Activated B cell treated with CpG ODN at 0.5 μM for 24 hours (primary cell): ENCODE data around the gene DOK7. TPM values are rescaled to one million over a fixed set of nuclear protein-coding genes. Genes with fewer than 3 reads are reported as not detected.

Experiments used
- ATAC-seq: fragments of 200-7000 bp; cut with Tn5 transposase; one replicate; pipeline ENCODE4 v1.10.0; 2021; ENCODE audit warnings: low read depth, mild to moderate bottlenecking, moderate library complexity
- CTCF ChIA-PET: fragments of 350-600 bp; sonication (Branson Sonifier 250); formaldehyde crosslinking; loops from one replicate; lab custom pipeline; 2021; ENCODE audit warnings: antibody characterized with exemption; lab: Charles Lee
- POLR2A ChIA-PET: fragments of 350-600 bp; sonication (Branson Sonifier 250); formaldehyde crosslinking; loops from one replicate; lab custom pipeline; 2021; ENCODE audit warnings: antibody characterized with exemption; lab: Charles Lee
- DNase-seq: peaks from one replicate; pipeline ENCODE4 v3.0.0; 2022
- H3K27ac Mint-ChIP-seq: one replicate; pipeline ENCODE4 v1.8.0; 2020; ENCODE audit warnings: mixed read lengths
- H3K27me3 Mint-ChIP-seq: one replicate; pipeline ENCODE4 v1.8.0; 2021; ENCODE audit warnings: mixed read lengths
- H3K36me3 Mint-ChIP-seq: one replicate; pipeline ENCODE4 v1.8.0; 2021; ENCODE audit warnings: low read depth, mixed read lengths
- H3K4me1 Mint-ChIP-seq: one replicate; pipeline ENCODE4 v1.8.0; 2021; ENCODE audit warnings: mixed read lengths
- H3K4me3 Mint-ChIP-seq: one replicate; pipeline ENCODE4 v1.8.0; 2020; ENCODE audit warnings: mild to moderate bottlenecking, mixed read lengths
- H3K9me3 Mint-ChIP-seq: one replicate; pipeline ENCODE4 v1.8.0; 2020; ENCODE audit warnings: mixed read lengths
- CTCF ChIP-seq: fragments of 200-600 bp; IDR thresholded peaks from one replicate; pipeline ENCODE4 v1.8.0; 2022; ENCODE audit warnings: antibody characterized with exemption, mild to moderate bottlenecking
- intact Hi-C: fragments of 100-400 bp; cut with micrococcal nuclease; formaldehyde crosslinking; loops from one replicate; pipeline ENCODE4 v1.15.1; 2024
- total RNA-seq: library from RNA; stranded (reverse); gene quantifications from 2 replicates; pipeline ENCODE4 v1.2.3, GENCODE V29; 2022

DOK7 gene
- total RNA-seq, 1 donor from 2014 or later = 2.7 TPM

DNA sequence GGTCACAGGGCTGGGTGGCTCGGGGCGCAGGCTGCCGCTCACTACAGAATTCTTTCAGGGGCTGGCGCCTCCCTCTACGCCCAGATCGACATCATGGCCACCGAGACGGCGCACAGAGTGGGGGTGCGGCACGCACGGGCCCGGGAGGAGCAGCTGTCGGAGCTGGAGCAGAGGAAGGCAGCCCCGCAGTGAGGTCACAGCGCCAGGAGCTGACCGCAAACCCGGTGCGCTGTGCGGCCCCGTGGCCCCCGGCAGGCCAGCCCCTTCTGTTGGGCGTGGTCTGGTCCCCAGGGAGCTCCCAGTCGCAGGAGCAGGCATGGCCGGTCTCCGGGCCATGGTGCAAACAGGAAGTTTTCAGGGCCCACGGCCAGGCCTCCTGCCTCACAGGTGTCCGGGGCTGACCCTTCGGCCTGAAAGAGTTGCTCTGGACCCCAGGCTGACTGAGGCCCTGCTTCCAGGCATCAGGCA, 37.6 kb downstream of the DOK7 start:
- intact Hi-C loops = no loop called here
- no peak for ATAC-seq
- Mint-ChIP-seq H3K4me1 (no peaks in the 10 kb centered on the region), H3K27me3 (no peaks in the 10 kb centered on the region), H3K36me3 (peaks cover 29% of the 10 kb centered on the region), H3K4me3 (no peak overlapping the region), H3K9me3 (no peaks in the 10 kb centered on the region), H3K27ac (no peak overlapping the region)
- POLR2A ChIA-PET = no interaction called here
- CTCF ChIA-PET = no interaction called here
- no peak for TF ChIP-seq CTCF
- DNase-seq = no peak

DNA sequence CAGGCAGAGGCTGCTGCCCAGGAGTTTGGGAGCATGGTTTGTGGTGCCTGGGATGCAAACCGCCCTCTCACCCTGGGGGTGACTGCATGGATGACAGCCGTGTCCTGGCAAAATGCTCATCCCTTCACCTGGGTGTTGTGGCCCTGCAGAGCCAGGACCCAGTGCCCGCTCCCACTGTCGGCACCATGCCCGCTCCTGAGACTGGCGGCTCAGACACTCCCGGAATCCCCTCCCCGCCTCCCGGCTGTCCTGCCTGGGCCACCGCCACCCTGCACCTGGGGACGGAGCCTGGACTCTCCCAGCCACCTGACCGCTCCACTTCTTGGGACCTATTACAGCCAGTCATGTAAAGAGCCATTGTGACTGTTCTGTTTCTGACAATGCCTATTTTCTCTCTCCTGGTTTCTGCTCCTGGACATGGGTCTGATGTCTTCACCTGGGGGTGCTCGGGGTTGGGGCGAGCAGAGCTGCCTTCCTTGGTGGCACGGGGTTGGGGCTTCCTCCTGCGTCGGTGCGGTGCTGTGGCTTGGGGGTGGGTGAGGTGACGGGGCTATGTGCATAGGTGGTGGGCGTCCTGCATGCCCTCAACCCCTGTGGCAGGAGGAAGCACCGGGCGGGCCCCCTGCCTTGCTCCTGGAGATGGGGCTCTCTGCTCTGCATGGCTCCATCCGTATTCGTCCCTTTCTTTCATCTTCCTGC, 38.2 kb downstream of the DOK7 start:
- TF ChIP-seq CTCF = no peak
- no peak for DNase-seq
- Mint-ChIP-seq H3K27me3 (no peaks in the 10 kb centered on the region), H3K4me1 (no peaks in the 10 kb centered on the region), H3K27ac (no peak overlapping the region), H3K36me3 (peaks cover 33% of the 10 kb centered on the region), H3K9me3 (no peaks in the 10 kb centered on the region), H3K4me3 (no peak overlapping the region)
- CTCF ChIA-PET = no interaction called here
- POLR2A ChIA-PET = no interaction called here
- intact Hi-C loops = no loop called here
- ATAC-seq = no peak

DNA sequence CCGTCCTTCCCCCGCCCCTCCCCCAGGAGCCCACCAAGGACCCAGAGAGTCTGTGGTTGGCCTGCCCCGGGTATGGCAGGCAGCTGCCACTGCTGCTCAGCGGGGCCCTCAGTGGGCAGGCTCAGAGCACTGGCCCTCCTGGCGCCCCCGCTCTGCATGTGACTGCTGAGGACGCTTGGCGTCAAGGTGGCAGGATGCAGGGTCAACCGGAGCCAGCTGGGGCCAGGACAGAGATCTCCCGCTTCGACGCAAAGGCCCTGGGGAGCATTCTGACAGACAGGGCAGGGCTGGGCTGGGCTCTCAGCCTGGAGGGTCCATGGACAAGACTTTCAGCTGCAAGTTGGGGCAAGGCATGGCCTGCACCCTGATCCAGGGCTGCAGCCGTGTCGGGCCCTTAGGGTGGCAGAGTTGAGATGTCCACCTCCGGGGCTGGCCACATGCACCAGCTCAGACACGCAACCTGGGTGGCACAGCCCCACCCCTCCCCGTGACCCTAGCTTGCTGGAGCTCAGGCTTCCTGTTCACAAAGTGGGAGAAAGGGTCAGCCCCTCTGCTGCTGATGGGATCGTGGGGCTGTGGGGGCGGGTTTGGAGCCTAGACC, 38.8 kb downstream of the DOK7 start:
- no peaks in the 10 kb centered on the region for H3K27me3 Mint-ChIP-seq
- CTCF ChIA-PET = no interaction called here
- intact Hi-C loops = no loop called here
- H3K36me3 Mint-ChIP-seq = peaks cover 38% of the 10 kb centered on the region
- no peak overlapping the region for H3K27ac Mint-ChIP-seq
- no peaks in the 10 kb centered on the region for H3K4me1 Mint-ChIP-seq
- DNase-seq (no peak), ATAC-seq (no peak)
- TF ChIP-seq CTCF = no peak
- H3K4me3 Mint-ChIP-seq = no peak overlapping the region
- no peaks in the 10 kb centered on the region for H3K9me3 Mint-ChIP-seq
- POLR2A ChIA-PET = no interaction called here

- Mint-ChIP-seq H3K9me3 (no peaks in the 10 kb centered on the region), H3K4me3 (no peak overlapping the region)
- POLR2A ChIA-PET = interaction anchor here (0.5 kb wide), 1 partner anchor 120 kb away, joined by 3 read pairs; no protein-coding TSS in a partner anchor
These were observed 40.1 kb downstream of the DOK7 start for GRCh38 chr4:3502941-3503936.

More at GRCh38 chr4:3502941-3503936, 40.1 kb downstream of the DOK7 start:
- DNase-seq (no peak), ATAC-seq (no peak)
- CTCF ChIA-PET = no interaction called here
- no peaks in the 10 kb centered on the region for H3K27me3 Mint-ChIP-seq
- no peak for TF ChIP-seq CTCF
- peaks cover 50% of the 10 kb centered on the region for H3K36me3 Mint-ChIP-seq
- intact Hi-C loops = no loop called here
- no peaks in the 10 kb centered on the region for H3K4me1 Mint-ChIP-seq
- no peak overlapping the region for H3K27ac Mint-ChIP-seq
